ENCODE measurements around the gene GPR153.
A peak's percentile ranks its signal among the peaks of the same experiment; 100 is the strongest.
"Not testable (repeated sequence)": the region's sequence is repeated elsewhere in the genome, so short reads cannot be mapped to it uniquely, and the experiment has no call there.

Gene GPR153

DNA sequence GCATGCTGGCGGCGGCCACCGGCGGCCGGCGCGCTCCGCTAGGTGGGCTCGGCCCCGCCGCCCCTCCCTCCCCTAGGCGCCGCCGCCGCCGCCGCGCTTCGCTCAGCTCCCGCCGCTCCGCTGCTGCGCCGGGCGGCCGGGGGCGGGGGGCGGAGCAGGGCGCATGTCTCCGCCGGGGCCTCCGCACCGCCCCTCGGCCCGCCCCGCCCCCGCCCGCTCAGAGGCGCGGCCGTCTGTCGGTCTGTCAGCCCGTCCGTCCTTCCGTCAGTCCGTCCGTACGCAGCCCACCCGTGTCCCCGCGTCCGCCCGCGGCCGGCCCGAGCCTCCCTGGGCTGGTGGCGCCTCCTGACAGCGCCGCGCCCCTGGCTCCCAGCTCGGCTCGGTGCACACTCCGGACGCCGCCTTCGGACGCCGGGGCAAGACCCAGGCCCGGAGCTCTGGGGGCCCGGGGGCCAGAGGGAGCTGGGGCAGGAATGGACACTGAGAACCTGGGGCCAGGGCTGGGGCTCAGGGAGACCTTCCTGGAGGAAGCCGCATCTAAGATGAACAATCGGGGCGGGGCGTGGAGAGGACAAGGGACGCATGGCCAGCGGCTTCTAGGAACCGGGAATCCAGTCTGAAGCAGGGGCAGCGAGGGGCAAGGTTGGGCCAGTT is at the start of gene GPR153:
Gene GPR153, minus strand, starts transcription at position 138 of the 654 bp plus-strand sequence. CDS start 6,193 bp downstream, outside the sequence.
- H3K4me3 ChIP-seq (ENCODE audit: low read depth, low read length): peak within 1 kb of the TSS; percentile 37

DNA sequence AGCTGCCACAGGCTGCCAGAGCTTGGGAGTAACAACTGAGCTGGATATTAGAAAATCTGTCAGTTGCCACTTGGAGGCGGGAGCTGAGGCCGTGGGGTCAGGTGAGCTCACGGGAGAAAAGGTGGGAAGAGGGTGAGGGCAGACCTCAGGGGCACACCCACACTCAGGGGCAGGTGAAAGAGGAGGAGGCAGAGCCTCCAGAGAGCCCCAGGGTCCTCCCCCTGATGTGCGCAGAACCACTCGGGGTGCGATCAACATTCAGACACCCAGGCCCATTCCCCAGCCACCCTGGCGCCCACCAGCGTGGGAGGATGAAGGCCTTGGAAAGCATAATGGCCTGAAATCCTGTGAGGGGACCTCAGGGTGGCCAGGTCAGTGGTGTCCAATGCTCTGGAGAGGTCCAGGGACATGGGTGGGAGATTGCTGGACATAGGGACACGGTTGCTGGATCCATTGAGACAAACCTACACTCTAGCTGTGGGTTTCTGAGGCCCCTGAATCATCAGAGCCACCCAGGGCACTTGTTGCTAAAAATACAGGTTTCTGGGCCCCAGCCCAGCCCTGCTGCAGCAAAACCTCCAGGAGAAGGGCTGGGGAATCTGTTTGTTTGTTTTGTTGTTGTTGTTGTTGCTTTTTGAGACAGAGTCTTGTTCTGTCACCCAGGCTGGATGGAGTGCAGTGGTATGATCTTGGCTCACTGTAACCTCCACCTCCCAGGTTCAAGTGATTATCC is 49.4 kb upstream of the GPR153 start:
- no peak overlapping the region for H3K4me3 ChIP-seq (ENCODE audit: low read depth, low read length)

DNA sequence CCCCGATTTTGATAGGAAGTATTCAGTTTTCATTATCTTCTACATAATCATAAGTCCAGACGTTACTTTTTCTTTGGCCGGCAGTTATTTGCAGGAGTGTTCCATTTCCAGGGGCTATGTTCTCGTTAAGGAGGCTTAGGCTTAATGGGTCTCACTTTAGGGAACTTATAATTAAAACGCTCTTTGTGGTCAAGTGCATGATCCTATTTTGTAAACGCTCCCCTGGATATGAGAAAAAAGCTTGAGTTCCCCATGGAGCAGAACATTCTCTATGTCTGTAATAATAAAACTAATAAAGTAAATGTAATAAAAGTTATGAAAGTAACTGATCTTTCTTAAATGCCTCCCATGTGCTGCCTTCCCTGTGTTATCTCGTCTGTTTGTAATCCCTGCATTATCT is 48.7 kb upstream of the GPR153 start:
- H3K4me3 ChIP-seq (ENCODE audit: low read depth, low read length): no peak overlapping the region

DNA sequence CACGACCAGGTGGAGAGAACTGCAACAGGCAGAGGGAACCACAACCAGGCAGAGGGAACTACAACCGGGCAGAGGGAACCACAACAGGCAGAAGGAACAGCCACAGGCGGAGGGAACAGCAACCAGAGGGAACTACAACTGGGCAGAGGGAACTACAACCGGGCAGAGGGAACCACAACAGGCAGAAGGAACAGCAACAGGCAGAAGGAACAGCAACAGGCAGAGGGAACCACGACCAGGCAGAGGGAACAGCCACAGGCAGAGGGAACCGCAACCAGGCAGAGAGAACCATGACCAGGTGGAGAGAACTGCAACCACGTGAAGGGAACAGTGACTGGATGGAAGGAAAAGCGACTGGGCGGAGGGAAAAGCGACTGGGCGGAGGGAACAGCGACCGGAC is 47.6 kb upstream of the GPR153 start:
- H3K4me3 ChIP-seq (ENCODE audit: low read depth, low read length): no peak overlapping the region

DNA sequence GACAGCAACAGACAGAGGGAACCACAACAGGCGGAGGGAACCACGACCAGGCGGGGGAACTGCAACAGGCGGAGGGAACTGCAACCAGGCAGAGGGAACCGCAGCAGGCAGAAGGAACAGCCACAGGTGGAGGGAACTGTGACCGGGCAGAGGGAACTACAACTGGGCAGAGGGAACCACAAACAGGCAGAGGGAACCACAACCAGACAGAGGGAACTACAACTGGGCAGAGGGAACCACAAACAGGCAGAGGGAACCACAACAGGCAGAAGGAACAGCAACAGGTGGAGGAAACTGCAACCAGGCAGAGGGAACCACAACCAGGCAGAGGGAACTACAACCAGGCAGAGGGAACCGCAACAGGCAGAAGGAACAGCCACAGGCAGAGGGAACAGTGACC is 46.8 kb upstream of the GPR153 start:
- H3K4me3 ChIP-seq (ENCODE audit: low read depth, low read length): not testable (repeated sequence)

DNA sequence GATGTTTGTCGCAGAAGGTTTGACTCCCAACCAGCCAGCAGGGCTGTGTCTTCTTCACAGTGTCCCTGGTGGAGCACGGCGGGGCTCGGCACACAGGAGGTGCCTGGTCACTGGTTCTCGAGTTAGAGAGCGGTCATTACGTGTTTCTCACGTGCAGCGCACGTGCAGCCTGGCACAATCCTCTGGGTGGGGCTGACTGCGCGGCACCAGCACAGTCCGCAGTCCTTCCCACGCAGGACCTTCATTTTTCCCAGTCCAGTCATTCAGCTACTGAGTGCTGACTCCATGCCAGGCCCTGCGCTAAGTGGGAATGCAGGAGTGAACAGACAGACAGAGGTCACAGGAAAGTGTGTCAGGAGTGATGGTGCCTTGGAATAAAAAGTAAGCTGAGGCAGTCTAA is 46.2 kb upstream of the GPR153 start:
- no peak overlapping the region for H3K4me3 ChIP-seq (ENCODE audit: low read depth, low read length)

DNA sequence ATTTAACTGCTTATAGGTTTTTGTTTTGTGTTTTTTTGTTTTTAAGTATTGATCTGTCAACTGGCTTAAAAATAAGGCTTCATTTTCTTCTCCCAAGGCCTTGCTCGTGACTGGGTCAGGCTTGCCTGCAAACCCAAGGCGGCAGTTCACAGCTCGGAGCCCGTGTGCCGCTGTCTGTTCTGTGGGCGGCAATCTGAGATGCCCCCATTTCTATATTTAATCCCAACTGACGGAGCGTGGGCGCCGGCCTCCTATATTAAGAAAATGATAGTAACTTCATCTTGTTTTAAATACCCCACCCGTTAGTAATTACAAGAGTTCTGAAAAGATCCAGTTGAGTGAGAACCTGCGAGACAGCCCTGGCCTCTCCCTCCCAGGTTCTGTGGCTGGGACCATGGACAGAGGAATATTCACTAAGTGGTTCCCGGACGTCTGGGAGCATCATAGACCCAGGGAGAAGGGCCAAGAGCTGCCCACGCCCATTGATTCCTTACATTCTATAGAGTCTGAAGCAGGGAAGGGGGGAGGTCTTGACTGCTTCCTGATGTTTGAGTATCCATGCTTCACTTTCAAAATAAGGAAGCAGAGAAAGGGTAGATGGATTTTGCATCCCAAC is 42.6 kb upstream of the GPR153 start:
- no peak overlapping the region for H3K4me3 ChIP-seq (ENCODE audit: low read depth, low read length)

DNA sequence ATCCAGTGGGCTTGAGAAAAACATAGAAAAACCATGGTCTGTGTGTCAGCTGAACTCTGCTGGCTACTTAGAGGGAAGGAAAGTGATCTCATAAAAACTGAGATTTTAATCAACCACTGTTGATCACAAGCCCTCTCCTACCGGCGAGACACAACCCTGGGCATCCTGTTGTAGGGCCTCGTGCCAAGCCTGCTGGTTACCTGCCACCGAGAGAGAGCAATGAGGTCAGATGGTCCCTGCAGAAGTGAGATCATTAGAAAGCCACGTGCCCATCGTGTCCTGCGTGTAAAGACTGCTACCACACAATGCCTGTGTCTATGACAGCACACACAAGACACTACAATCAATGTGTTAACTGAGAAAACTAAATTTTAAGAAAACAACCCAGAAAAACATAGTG is 41.7 kb upstream of the GPR153 start:
- no peak overlapping the region for H3K4me3 ChIP-seq (ENCODE audit: low read depth, low read length)

DNA sequence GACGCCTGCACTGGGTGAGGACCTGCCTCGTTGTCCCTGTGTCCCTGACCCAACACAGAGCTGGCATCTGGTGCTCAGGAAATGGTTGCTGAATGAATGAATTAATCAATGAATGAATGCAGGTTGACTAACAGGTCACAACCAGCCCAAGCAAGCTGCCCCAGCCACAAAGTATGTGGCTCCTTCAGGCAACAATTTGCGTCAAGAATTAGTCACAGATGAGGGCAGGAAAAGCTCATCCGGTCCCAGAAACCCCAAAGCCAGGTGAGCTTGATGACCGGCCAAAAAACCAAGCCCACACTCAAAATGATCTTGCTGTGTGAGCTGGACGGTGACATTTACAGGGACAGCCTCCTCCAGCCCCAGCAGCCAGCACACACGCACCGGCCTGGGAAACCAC is 40.6 kb upstream of the GPR153 start:
- H3K4me3 ChIP-seq (ENCODE audit: low read depth, low read length): no peak overlapping the region

DNA sequence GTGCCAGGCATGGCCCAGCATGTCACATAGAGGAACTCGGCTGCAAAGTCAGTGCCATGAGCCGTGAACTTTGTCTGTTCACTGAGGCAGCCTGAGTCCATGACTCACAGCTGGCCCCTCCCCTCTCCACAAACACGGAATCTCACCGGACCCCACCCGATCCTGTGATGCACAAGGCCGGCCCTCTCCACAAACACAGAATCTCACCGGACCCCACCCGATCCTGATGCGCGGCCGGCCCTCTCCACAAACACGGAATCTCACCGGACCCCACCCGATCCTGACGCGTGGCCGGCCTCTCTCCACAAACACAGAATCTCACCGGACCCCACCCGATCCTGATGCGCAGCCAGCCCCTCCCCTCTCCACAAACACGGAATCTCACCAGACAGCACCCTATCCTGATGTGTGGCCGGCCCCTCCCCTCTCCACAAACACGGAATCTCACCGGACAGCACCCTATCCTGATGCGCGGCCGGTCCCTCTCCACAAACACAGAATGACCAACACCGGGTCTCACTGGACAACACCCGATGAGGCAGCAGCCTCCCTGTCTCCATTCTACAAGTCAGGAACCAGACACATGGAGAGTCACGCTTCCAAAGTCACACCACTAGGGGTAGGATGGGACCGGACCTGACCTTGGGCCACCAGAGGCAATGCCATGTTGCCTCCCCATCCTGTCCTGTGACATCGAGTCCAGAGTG is 39.6 kb upstream of the GPR153 start:
- no peak overlapping the region for H3K4me3 ChIP-seq (ENCODE audit: low read depth, low read length)

DNA sequence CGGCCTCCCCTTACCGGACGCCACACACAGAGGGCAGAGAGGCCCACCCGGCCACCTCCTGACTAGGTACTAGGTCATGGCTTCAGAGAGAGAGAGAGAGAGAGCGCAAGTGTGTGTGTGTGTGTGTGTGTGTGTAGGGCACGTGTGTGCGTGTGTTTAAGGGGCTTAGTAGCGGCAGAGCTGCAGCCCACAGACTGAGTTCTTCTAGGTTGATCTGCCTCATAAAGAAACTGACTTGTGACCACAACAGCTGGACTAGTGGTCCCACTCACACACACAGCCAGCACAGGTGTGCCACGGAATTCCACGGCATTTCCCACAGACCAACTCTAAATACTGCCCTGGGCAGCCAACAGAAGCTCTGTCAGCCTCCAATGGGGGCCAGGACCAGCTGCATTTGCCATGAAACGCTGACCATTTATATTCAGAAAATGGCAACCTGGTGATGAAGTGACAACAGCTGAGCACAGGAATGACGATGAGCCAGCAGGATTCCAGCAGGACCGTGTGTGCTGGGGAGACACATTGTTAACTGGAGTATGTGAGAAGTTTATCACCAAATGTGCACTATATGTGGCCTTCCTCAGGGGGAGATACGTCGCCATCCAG is 38.8 kb upstream of the GPR153 start:
- no peak overlapping the region for H3K4me3 ChIP-seq (ENCODE audit: low read depth, low read length)

DNA sequence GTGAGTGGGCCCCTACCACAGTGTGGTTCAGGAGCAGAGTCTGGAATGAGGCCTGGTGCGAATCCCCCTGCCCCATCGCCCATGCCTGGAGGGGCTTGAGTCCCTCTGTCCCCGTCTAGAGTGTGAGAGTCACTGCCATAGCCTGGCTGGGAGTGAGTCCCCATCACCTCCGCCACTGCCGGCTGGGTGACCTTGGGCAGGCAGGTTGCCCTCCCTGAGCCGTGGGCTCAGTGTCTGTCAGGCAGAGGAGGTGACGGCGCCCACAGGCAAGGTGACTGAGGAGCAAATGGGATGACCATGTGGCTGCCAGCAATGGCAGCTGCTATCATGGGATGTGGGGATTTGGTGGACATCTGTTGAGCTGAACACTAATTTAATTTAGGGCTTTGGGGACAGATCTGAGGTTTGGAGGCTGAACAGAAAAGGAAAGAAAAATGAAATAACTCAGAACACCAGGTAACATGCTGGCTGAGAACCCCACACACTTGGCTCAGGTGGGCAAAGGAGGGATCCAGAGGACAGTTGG is 38.1 kb upstream of the GPR153 start:
- H3K4me3 ChIP-seq (ENCODE audit: low read depth, low read length): no peak overlapping the region

DNA sequence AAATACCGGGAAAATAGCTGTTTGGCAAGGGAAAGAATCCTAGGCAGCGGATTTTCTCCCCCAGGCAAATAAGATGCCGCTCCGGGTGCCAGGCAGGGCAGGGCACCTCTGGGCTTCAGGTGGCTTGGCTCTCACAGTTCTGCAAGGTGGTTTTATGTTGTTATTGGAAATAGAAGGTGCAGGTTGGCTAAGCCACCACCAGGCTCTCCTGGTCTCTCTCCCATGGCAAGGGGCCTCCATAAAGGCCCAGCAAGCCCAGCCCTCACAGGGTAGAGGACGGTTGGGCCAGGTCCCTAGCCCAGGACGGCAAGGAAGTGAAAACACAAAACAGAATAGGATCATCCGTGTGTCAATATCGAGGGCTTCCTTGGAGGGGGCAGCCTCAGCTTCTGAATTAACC is 37.6 kb upstream of the GPR153 start:
- H3K4me3 ChIP-seq (ENCODE audit: low read depth, low read length): no peak overlapping the region

DNA sequence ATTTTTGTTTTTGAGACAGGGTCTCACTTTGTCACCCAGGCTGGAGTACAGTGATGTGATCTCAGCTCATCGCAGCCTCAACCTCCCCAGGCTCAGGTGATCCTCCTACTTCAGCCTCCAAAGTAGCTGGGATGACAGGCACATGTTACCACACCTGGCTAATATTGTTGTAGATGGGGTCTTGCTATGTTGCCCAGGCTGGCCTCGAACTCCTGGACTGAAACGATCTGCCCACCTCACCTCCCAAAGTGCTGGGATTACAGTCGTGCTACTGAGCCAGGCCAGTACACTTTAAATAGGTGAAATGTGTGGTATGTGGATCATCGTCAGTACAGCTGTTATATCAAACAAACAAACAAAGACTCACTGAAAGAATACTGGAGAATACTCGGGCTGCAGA is 35.0 kb upstream of the GPR153 start:
- no peak overlapping the region for H3K4me3 ChIP-seq (ENCODE audit: low read depth, low read length)

DNA sequence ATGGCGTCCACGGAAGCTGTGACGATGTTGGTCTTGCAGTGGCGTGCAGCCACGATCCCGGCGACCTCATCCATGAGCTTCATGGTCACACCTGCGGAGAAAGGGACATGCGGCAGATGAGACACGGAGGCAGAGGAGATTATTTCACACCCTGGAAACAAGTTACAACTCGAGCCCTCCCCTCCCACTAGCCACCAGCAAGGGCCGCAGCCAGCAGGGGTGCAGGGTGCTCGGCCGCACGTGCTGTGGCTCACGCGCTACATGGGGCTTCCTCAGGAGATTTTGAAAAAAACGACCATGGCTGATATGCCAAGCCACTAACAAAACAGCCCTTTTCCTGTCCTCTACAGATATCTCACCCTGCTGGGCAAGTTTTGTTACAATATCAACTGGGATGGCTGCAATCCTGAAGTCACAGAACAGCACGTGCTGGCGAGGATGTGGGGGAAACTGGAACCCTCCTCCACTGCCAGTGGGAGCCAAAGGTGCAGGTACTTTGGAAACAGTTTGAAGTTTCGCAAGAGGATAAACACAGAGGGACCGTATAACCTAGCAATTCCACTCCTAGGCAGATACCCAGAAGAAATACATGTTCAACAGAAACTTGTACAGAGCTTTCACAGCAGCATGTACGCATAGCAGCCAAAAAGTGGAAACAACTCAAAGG is 34.1 kb upstream of the GPR153 start:
- H3K4me3 ChIP-seq (ENCODE audit: low read depth, low read length): no peak overlapping the region

DNA sequence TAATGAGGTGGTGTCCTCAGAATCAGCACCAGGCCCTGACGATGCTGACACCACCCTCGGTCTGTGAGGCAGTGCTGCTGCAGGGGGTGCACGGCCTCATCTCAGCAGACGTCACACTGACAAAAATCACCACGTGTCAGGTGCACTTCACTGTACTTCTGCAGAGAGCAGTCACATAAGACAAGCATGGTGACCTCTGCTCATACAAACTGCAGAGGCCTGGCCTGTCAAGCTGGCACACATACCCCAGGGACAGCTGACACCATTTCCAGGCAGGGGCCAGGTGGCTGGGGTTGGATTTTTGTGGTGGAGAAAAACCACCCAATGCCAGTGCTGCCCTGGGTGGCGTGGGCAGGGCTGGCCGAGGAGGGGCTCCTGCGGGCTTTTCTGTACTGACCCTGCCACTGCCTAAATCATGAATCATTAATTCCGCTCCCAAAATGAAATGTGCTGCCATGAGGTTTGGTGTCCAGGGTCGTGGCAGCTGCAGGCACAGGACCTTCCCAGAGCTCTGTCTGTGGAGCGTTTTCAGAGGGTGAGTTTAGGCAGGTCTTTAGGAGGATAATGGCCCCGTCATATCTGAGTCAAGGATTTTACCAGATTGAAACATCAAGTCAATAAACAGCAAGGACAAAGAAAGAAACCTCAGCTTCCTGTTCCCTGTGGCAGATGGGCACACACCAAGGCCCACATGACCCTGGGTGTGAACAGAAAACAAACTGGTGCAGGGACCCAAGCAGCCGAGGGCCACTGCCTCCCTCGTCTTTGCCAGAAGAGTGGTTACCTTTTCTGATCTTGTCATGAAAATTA is 33.4 kb upstream of the GPR153 start:
- no peak overlapping the region for H3K4me3 ChIP-seq (ENCODE audit: low read depth, low read length)

DNA sequence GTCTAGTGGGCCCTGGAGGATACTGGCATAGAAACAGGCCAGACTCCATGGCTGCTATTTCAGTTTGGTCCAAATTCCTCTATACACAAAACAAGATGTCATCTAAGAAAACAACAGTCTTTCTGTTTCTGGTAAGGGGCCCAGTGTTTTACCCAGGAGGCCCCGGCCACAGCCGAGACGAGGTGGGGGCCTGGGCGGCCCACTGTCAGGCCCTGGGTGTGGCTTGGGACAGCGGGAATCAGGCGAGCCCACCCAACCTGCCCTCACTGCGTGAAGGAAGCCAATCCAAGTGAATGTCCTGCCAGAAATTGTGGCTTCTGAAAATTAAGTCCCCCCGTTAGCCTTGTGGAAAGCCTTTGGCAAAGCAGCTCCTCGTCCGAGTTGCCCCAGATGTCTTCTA is 31.2 kb upstream of the GPR153 start:
- H3K4me3 ChIP-seq (ENCODE audit: low read depth, low read length): no peak overlapping the region

DNA sequence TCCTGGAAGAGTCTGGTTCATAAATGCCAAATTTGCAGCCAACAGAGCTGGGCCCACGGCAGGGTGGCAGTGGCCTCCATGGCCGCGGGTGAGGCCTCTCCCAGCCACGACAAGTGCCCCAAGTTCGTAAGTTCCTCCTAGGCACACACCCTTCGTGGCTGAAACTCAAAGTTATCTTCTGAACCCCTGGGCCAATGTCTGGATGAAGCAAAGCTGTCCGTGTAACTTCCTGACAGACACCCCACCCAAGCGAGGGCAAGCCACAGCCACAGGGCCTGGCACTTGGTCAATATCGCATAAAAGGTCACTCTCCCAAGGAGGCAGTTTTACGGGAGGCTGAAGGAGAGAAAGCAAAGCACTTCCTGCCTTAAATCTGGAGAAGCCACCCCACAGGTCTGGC is 27.8 kb upstream of the GPR153 start:
- no peak overlapping the region for H3K4me3 ChIP-seq (ENCODE audit: low read depth, low read length)

DNA sequence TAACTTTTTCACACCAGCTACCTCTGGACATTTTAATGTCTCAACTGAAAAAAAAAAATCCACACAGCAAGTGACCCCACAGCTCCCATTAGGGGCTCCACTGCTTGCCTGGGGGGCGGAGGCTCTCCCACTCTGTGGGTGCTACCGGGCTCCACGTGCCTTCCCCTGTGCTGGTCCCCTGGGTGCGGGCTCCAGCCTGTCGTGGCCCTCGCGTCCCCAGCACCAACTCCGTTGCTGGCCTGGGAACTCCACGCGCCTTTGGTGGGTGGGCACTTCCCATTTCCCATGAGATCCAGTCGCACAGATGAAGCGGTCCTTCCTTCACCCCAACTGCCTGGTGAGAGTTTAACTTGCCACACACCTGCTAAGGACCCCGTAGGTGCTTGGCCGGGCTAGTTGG is 27.1 kb upstream of the GPR153 start:
- H3K4me3 ChIP-seq (ENCODE audit: low read depth, low read length): no peak overlapping the region

DNA sequence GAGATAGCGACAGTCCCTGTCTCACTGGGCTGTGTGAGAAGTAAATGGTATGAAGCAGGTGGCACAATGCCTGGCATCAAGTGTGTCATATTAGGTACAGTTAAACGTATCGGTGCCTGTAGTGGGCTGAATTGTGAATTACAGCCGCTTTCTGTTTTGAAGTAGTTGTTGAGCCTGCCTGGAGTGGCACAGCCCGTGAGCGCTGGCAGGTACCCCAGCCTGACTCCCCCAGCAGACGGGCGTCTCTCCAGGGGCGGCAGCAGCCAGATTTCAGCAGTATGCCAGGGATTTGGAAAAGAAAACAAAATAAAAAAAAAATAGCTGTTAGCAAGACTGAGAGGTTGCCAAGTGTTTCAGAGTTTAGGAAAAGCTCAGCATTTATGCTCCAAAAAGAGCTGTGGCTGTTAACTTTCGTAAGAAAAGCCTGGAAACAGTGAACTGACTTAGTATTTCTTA is 26.6 kb upstream of the GPR153 start:
- no peak overlapping the region for H3K4me3 ChIP-seq (ENCODE audit: low read depth, low read length)

Measured in iPS-11a (cell line).